NCI-H1436 treated with DMSO at 0.1 percent for 48 hours (cell line): ENCODE data around the gene KLK2.
"Not testable (repeated sequence)": the region's sequence is repeated elsewhere in the genome, so short reads cannot be mapped to it uniquely, and the experiment has no call there.

Source experiments
- DNase-seq: peaks from one replicate; lab custom pipeline; 2025; lab: John Stamatoyannopoulos, UW

Gene KLK2

DNA sequence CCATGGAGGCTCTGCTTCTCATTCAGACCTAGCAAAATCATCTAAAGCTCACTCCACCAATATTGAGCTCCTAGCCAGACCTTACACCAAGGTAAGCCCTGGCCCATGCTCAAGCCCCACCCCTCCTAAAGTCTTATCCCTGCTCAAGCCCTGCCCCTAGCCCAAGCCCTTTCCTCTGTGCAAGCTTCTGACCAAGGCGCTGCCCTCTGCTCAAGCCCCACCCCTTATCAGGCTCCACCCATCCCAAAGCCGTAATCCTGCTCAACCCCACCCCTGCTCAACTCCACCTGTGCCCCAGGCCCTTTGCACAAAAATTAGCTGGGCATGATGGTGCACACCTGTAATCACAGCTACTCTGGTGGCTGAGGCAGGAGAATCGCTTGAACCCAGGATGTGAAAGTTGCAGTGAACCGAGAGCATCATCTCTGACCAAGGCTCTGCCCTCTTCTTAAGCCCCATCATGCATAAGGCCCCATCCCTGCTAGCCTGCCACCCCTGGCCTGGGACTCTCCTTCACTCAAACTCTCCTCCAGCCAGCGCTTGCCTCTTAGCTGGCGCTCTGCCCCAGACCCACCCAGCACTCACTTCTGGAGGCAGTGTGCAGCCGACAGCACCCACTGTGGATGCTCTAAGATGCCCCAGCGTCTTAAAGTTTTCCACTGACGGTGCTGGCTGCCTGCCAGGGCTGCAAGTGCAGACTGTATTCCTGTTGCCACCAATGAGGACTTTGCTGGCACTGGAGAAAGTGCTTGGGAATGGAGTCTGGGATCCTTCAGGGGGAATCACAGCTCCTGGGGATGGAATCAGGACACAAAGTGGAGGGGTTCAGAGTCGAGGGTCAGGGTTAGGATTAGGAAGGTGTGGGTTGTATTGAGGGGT is 21.5 kb downstream of the KLK2 start:
- DNase-seq, result no peak

DNA sequence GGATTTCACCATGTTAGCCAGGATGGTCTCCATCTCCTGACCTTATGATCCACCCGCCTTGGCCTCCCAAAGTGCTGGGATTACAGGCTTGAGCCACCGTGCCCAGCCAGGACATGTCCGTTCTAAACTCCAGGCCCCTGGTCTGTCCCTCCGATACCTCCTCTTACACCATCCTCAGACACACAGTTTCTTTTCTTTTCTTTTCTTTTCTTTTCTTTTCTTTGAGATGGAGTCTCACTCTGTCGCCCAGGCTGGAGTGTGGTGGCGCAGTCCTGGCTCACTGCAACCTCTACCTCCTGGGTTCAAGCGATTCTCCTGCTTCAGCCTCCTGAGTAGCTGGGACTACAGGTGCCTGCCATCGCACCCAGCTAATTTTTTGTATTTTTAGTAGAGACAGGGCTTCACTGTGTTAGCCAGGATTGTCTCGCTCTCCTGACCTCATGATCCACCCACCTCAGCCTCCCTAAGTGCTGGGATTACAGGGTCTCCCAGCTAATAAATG is 22.9 kb downstream of the KLK2 start:
- DNase-seq, result not testable (repeated sequence)

DNA sequence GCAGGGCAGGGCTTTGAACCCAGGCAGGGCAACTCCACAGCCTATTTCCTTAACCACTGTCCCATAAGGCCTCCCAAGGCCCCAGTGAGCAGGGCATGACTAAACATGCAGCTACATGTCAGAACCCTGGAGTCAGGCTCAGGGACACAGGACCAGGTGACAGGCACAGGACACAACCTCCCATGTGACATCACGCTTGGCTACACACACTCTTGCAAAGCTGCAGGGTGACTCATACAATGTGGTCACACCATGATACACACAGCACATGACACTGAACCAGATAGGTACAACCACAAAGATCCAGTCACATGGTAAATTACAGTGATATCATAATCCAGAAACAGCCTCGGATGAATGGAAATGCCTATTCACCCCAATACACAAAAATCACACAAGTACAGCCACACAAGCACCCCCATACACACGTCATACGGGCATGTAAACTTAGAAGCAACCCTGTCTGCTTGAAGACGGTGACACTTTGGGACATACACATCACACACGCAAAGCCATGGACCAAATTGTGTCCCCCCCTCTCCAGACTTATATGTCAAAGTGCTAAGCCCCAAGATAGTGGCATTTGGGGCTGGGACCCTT is 23.5 kb downstream of the KLK2 start:
- DNase-seq, result peak; percentile 28

DNA sequence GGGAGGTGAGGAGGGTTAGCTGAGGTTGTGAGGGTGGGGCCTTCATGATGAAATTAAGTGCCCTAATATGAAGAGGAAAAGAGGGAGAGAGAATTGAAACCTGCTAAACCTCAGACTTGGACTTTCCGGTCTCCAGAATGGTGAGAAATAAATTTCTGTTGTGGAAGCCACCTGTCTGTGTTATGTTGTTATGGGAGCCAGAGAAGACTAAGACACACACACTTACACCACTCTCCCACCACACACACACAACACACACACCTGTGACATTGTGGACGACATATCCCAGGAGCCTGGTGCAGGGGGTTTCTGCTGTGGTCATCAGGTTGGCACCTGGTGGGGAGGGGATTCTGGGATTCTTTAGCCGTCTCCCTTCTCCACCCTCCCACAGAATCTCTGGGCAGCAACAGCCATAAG is 24.0 kb downstream of the KLK2 start:
- no peak for DNase-seq

DNA sequence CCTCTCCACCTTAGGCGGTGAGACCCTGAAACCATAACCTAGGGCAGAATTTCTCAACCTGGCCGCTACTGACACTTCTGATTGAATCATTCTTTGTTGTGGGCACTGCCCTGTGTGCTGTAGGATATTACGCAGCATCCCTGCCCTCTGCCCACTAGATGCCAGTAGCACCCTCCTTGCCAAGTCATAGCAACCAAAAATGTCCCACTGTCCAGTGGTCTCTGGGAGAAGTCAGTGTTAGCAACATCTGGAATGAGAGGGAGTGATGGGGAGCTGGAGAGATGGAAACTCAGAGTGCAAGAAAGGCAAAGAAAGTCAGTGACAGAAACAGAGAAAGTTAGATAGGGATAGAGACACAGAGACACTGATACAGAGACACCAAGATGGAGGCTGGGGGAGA is 24.4 kb downstream of the KLK2 start:
- DNase-seq, result no peak

DNA sequence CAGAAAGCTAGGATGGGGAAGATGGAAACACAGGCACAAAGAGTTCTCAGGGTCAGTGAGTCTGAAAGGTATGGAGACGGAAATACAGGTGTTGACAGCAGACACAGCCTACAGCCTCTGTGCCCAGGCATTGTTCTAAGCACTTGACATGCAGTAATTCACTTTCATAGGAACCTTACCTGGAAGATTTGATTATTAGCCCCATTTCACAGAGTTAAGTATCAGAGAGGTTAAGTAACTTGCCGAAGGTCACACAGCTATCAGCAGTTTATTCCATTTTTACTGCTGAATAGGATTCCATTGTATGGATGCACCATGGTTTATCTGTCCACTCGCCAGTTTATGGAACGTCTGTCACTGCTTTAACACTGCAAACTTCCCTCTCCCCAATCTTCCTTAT is 24.8 kb downstream of the KLK2 start:
- DNase-seq, result no peak

DNA sequence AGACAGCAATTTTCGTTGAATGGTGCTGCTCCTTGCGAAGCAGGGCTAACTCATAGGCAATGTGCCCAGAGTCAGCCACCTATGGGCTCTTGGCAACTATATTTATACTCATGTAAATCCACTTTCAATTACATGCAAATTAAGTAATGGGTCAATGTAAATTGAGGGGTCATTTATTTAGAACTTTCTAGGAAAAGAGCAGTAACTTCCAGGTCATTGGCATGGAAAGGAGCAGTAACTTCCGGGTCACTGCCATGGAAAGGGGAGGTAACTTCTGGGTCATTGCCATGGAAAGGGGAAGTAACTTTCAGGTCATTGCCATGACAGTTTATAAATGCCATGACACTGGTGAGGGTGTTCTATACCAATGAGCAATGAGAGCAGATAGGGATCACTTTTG is 26.3 kb downstream of the KLK2 start:
- no peak for DNase-seq

DNA sequence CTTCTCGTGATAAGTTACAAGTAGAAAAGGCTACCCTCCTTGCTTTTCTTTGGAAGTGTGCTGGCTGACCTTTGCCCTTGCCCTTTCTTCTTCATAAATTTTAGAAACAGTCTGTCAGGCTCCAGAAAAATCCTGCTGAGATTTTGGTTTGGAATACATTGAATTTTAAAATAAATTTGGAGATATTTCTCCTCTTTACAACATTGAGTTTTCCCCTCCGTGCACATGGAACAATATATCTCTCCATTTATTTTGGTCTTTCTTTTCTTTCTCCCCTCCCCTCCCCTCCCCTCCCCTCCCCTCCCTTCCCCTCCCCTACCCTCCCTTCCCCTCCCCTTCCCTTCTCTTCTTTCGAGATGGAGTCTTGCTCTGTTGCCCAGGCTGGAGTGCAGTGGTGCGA is 29.4 kb downstream of the KLK2 start:
- DNase-seq, result no peak

DNA sequence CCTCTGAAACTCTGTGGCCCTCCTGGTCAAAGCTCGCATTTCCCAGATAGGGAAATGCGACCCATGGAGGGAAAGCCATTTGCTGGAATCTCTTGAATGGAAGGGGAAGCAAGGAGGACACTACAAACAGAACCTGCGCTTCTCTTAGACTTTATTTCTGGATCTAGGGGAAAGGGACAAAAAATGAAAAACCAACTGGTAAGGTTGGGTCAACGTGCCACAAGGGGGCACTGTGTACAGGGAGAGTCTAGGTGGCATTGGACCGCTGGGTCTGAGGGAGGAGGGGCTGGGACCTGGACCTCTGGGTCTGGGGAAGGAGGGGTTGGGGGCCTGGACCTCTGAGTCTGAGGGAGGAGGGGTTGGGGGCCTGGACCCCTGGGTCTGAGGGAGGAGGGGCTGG is 33.0 kb downstream of the KLK2 start:
- no peak for DNase-seq

DNA sequence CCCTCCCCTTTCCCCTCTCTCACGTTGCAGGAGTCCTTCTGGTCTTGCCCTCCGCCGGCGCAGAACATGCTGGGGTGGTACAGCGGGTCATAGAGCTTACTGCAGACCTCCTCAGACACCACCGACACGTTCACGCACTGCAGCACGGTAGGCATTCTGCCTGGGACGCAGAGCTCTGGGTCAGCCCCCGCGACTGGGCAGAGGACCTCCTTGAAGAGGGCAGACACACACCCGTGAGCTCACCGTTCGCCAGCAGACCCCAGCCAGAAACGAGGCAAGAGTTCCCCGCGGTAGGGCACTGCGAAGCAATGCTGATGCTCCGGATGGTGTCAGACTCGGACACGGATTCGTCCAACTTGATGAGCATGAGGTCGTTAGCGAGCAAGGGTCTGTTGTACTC is 35.1 kb downstream of the KLK2 start:
- DNase-seq, result no peak

DNA sequence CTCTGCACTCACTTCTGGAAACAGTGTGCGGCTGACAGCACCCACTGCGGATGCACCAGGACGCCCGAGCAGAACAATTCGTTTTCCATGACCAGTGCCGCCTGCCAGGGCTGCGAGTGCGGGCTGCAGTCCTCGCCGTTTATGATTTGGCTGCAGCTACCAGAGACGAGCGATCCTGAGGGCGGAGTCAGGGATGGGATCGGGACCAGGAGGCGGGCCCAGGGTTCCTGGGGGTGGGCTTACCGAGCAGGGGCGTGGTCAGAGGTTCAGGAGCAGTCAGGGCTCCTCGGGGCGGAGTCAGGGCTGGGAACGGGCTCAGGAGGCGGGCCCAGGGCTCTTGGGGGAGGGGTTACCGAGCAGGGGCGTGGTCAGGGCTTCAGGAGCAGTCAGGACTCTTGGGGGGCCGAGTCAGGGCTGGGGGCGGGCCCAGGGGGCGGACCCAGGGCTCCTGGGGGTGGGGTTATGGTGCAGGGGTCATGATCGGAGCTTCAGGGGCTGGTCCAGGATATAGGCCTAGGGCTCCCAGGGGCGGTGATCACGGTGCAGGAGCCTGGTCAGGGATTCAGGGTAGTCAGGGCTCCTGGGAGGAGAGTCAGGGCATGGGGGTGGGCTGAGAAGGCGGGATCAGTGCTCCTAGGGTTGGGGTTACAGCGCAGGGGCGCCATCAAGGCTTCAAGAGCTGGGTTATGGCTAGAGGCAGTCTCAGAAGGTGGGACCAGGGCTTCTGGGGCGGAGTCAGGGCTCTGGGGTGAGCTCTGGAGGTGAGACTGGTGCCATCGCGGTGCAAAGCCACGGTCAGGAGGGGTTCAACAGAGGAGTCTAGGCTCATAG is 36.2 kb downstream of the KLK2 start:
- peak; percentile 25 for DNase-seq

DNA sequence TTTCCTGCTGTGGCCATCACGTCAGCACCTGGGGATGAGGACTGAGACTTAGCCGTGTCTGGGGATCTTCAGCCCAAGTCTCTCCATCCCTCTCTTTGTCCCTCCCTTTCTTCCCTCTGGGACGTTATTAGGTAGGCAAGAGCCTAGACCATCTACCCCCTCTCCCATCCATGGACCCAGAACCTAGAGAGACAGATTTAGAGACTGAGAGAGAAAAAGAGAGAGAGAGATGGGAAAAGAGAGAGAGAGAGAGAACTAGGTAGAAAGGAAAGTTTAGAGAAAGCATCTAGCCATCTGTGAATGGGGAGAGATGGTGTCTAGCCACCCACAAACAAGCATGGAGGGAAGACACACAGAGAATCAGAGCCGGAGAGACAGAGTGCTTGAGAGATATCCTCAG is 37.5 kb downstream of the KLK2 start:
- no peak for DNase-seq

DNA sequence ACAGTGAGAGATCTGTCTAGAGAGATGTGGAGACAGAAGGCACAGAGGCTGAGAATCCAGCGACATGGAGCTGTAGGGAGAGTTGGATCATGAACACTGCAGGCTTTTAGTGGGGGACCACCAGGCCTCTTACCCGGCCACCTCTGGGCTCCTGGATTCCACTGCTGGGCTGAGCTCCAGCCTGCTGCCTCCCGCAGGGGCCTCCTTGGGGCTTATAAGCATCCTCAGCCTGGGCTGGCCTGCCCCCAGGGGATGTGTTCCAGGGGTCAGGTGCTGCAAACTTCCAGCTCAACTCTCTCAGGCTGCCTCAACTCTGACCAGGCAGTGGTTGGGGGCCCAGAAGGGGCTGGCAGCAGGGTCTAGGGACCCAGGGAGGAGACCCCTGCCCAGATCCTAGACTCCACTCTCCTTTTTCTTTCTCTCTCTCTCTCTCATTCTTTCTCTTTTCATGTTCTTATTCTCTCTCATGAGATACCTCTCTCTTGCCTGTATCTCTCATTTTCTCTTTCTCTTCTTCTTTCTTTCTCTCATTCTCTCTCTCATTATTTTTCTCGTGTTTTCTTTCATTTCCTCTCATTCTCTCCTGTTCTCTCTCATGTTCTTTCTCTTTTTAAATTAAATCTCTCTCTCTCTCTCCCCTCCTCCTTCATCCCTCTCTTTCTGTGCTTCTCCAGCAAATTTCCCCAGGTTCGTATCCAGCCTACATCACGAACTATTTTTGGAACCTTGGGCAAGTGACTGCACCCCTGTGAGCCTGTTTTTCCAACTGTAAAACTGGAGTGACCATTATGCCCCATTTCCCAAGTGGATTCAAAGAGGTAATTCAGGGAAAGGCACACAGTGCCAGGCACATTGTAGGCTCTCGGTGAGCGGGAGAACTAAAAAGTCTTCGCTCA is 38.2 kb downstream of the KLK2 start, which contains the start of gene KLK4:
Gene KLK4, minus strand, starts transcription at position 190 of the 896 bp plus-strand sequence. CDS start 657 bp downstream, outside the sequence.
- DNase-seq, result no peak

DNA sequence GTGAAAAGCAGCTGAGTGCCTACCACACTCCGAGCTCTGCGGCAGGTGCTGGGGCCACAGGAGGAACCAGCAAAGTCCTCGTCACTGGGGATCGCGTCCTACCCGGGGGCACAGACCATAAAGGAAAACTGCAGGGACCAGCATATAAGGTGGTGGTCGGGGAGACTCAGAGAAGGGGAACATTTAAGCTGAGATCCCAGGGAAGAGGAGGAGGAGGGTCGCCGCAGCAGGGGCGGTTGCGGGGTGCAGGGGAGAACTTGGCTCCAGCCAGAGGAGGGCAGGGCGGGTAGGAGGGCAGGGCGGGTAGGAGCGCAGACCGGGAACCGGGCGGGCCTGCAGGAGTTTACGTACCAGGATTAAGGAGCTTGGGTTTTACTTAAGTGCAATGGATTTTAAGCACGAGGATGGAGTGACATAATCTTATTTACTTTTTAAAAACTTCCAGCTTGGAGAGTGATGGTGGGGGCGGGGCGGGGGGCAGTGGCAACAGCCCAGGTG is 38.9 kb downstream of the KLK2 start:
- DNase-seq, result no peak

DNA sequence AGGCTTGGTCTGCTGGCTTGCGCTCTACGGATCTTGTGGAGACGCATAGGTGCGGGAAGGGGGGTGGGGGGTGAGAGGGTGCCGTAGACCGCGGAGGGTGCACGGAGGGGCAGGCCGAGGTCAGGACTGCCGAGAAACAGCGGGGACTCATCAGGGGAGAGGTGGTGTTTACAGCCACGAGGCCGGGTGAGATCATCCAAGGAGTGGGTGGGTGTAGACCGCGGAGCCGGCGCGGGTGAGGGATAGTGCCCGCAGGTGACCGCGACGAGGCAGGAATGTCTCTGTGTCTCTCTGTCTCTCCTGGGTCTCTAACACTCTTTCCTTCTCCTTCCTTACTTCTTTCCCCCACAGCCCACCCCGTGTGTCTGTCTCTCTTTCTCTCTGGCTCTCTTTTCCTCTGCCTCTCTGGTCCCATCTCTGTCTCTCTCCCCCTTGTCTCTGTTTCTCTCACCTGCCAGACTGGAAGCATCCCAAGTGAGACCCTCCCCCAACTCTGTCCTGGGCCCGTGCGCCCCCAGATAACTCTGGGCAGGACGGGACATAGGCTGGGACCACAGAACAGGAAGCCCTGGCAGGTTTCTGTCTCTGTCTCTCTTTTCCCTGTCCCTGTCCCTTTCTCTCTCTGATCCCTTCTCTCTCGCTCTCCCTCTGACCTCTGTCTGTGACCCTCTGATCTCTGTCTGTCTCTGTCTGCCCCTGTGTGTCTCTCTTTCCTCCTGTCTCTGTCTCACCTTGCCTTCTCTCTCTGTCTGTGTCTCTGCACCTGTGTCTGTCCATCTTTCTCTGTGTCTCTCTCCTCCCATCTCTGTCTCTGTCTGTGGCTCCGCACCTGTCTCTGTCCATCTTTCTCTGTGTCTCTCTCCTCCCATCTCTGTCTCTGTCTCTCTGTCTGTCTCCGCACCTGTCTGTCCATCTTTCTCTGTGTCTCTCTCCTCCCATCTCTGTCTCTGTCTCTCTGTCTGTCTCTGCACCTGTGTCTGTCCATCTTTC is 39.8 kb downstream of the KLK2 start:
- no peak for DNase-seq

DNA sequence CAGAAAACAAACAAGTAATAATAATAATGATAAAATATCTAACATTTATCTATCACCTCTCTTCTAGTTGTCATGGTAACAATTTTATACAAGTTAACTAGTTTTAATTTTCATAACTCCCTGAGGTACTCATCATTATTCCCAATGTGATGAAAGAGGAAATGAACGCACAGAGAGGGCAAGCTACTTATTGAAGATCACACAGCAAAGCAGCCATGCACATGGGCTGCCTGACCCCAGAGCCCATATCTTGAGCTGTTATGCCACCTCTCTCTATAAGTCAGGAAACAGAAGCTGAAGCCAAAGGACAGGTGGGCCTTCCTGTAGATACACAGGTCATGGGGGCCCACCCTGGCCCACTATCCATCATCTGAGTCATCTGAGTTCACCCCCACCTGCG is 42.8 kb downstream of the KLK2 start:
- DNase-seq, result no peak

DNA sequence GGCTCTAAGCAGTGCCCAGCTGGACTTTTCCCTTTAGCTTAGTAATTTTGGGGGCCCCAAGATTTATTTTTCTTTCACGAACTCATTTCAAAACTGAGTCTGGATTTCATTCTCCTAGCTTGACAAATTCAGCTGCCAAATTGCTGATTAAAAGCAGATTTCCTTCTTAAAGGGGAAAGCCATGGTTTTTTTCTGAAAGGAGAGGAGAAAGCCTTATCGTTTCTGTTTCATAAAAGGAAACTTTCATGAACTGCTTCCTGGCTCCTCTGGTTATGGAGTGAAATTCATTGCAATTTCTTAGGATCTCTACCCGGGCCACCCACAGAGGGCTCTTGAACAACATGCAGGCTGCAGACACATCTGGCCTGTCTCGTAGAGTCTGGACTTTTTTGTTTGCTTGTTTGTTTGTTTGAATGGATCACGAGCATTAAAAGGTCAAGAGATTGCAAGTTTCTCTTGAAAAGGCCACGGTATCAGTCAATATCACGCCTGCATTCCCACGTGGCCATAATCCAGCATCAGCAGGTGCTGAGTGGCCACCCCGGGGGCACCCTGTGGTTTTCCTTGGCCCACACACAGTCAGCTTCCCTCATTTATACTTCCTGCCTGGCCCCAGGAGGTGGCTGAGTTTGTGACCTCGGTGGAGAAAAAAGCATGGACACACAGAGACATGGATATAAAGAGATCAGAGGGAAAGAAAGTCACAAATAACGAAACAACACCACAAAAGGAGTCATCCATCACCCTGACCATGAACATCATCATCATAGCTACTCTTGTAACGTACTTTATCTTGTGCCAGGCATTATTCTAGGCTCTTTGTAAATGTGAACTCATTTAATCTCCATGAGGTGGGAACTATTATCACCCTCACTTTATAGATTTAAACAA is 48.4 kb downstream of the KLK2 start:
- DNase-seq, result no peak

DNA sequence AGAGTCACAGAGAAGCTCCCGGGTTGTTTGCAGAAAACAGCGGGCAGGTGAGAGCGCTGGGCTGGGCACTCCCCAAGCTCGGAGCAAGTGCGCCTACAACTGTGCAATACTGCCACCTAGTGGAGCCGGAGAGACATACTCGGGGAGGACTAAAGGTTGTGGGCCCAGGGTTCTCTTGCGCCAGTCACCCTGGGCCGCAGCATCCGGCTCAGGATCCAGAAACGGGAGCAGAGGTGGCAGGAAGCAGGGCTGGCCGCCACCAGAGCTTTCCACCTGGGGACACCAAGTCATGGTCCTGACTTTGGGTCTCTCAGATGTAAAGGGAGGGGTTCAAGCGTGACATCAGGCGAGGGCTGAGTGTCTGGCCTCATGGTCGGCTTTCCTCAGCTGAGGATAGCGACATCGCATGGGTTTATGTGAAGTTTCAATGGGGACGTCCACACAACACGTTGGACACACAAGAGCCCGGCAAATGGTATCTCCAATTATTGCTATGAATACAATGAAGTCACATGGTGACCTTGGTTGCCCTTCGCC is 49.1 kb downstream of the KLK2 start:
- peak; percentile 50 for DNase-seq

DNA sequence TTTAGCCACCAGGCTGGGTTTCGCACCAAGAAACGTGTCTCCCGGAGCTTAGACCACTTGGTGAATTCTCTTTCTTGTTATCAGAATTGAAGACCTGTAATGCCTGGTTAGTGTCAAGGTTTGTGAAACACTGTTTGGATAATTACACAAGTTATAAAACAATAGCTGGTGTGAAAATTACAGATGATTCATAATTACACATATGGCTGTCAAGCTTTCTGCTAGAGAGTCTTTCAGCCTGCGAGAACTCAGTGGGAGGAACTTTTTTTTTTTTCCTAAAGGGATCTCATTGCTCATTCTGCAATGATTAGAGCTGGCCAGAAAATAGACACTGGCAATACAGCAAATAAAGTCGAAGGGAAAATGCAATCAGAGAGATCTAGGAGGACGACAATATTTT is 51.3 kb downstream of the KLK2 start:
- DNase-seq, result no peak
